GM12878 (cell line): ENCODE measurements around the gene SLC4A1. TPM values are rescaled to one million over a fixed set of nuclear protein-coding genes. Genes with fewer than 3 reads are reported as not detected.

Experiments
- ATAC-seq: fragments of 200-7000 bp; cut with Tn5 transposase; 3 replicates; pipeline ENCODE4 v1.9.1; 2020; ENCODE audit warnings: mild to moderate bottlenecking, moderate library complexity
- BruUV-seq: library from RNA; stranded (reverse); fragments of 400-500 nt; replicated peaks from 2 replicates; lab custom pipeline; 2021; lab: Mats Ljungman, UMichigan
- CTCF ChIA-PET: fragments of 300-600 bp; sonication (Branson Sonifier 250); formaldehyde crosslinking; extraction: SDS; loops from one replicate; lab custom pipeline; 2021; ENCODE audit warnings: inconsistent platforms; lab: Yijun Ruan, JAX
- POLR2A ChIA-PET: fragments of 350-600 bp; formaldehyde crosslinking; extraction: SDS; loops from one replicate; lab custom pipeline; 2021; ENCODE audit warnings: inconsistent platforms; lab: Charles Lee
- RAD21 ChIA-PET: fragments of 300-600 bp; sonication (Branson Sonifier 250); formaldehyde crosslinking; loops from one replicate; lab custom pipeline; 2023; ENCODE audit warnings: antibody characterized with exemption; ENCODE audit not compliant: unreplicated experiment; lab: Charles Lee
- SMC1A ChIA-PET: fragments of 300-600 bp; sonication (Branson Sonifier 250); formaldehyde crosslinking; loops from one replicate; lab custom pipeline; 2023; ENCODE audit not compliant: unreplicated experiment, uncharacterized antibody; lab: Charles Lee
- DNase-seq: peaks from one replicate; pipeline ENCODE4 v3.0.0-alpha.2; 2011; ENCODE audit warnings: low read depth, low spot score
- FAIRE-seq: peaks from 3 replicates; lab custom pipeline; 2011; peaks lifted over from hg19 to GRCh38; lab: Jason Lieb, UNC
- H2AFZ ChIP-seq: 2 replicates; pipeline ENCODE4 v1.6.0; 2011; ENCODE audit warnings: low read depth, low read length, control low read depth; ENCODE audit not compliant: control insufficient read depth
- H3K27ac ChIP-seq: 2 replicates; pipeline ENCODE4 v1.5.1; 2011; ENCODE audit warnings: control low read depth; ENCODE audit not compliant: control insufficient read depth, insufficient read depth
- H3K27me3 ChIP-seq, 2 experiments: replicated peaks in 1 of 2; 2 replicates each; pipeline versions ENCODE4 v1.6.0 to v1.6.1; 2011; ENCODE audit warnings: low read length in 1 of 2; ENCODE audit not compliant: control insufficient read depth in 2 of 2, insufficient read depth in 2 of 2
- H3K36me3 ChIP-seq, 2 experiments: 2 replicates each; pipeline ENCODE4 v1.5.1; 2011; ENCODE audit warnings: low read length in 1 of 2; ENCODE audit not compliant: control insufficient read depth in 2 of 2, insufficient read depth in 2 of 2
- H3K4me1 ChIP-seq: 2 replicates; pipeline ENCODE4 v1.6.1; 2011; ENCODE audit warnings: mild to moderate bottlenecking, low read length, moderate library complexity, mixed read lengths; ENCODE audit not compliant: control insufficient read depth, insufficient read depth
- H3K4me2 ChIP-seq: 2 replicates; pipeline ENCODE4 v1.6.0; 2011; ENCODE audit warnings: control low read depth; ENCODE audit not compliant: control insufficient read depth, insufficient read depth
- H3K4me3 ChIP-seq: fragments of 200-600 bp; sonication (generic); 2 replicates; pipeline ENCODE4 v1.5.1; 2016
- H3K79me2 ChIP-seq: 2 replicates; pipeline ENCODE4 v1.6.0; 2011; ENCODE audit warnings: low read length; ENCODE audit not compliant: control insufficient read depth, insufficient read depth
- H3K9ac ChIP-seq: 2 replicates; pipeline ENCODE4 v1.8.0; 2011; ENCODE audit warnings: low read length, control low read depth, mixed read lengths; ENCODE audit not compliant: control insufficient read depth, insufficient read depth
- H3K9me3 ChIP-seq: replicated peaks from 3 replicates; pipeline ENCODE4 v1.5.1; 2011; ENCODE audit warnings: mild to moderate bottlenecking, low read length; ENCODE audit not compliant: control insufficient read depth, insufficient read depth
- H4K20me1 ChIP-seq: 2 replicates; pipeline ENCODE4 v1.6.0; 2011; ENCODE audit not compliant: control insufficient read depth, insufficient read depth
- CBFB ChIP-seq: IDR thresholded peaks from 2 replicates; pipeline ENCODE4 v1.6.1; 2016; ENCODE audit warnings: antibody characterized with exemption, low read depth
- EP300 ChIP-seq, 2 experiments: fragments of 150-350 bp in 1 of 2; IDR thresholded peaks; 2 replicates each; pipeline ENCODE4 v1.6.1; 2011 to 2012; ENCODE audit warnings: low read depth in 2 of 2, low read length in 2 of 2, borderline replicate concordance in 1 of 2, improper control_type of control experiment in 1 of 2, inconsistent platforms in 1 of 2; ENCODE audit not compliant: control insufficient read depth in 1 of 2
- HDGF ChIP-seq: fragments of 450-650 bp; IDR thresholded peaks from 2 replicates; pipeline ENCODE4 v1.6.1; 2016; ENCODE audit warnings: antibody characterized with exemption
- RFX5 ChIP-seq: IDR thresholded peaks from 2 replicates; pipeline ENCODE4 v1.6.1; 2011; ENCODE audit warnings: low read depth, low read length, improper control_type of control experiment
- SIN3A ChIP-seq: IDR thresholded peaks from 2 replicates; pipeline ENCODE4 v1.6.1; 2012; ENCODE audit warnings: low read depth, low read length, improper control_type of control experiment
- TBL1XR1 ChIP-seq: IDR thresholded peaks from 2 replicates; pipeline ENCODE4 v1.6.1; 2012; ENCODE audit warnings: low read depth, low read length, improper control_type of control experiment
- ZNF217 ChIP-seq: fragments of 450-650 bp; IDR thresholded peaks from 2 replicates; pipeline ENCODE4 v1.6.1; 2017; ENCODE audit warnings: antibody characterized with exemption, mild to moderate bottlenecking
- WGBS: methylation state at CpG from one replicate; pipeline ENCODE4 v1.1.6; 2016; ENCODE audit warnings: low lambda C conversion rate; ENCODE audit not compliant: insufficient replicate concordance, insufficient coverage; ENCODE audit errors: missing lambda C conversion rate; 5-methylcytosine and 5-hydroxymethylcytosine counted together
- in situ Hi-C: fragments of 300-500 bp; cut with MboI; formaldehyde crosslinking; loops from 9 replicates; pipeline ENCODE4 v1.14.3; 2018; ENCODE audit warnings: mixed read lengths
- intact Hi-C: fragments of 100-400 bp; cut with micrococcal nuclease; formaldehyde crosslinking; loops from one replicate; pipeline ENCODE4 v1.14.2; 2022; ENCODE audit not compliant: unreplicated experiment
- polyA plus RNA-seq, 11 experiments: library from polyadenylated mRNA; depleted of rRNA in 4 of 11; unstranded in 6 of 11; stranded (reverse) in 5 of 11; fragments of >200 nt; fragmentation: Nextera tagmentation in 4 of 11; fragmentation: Illumina TruSeq in 1 of 11; extraction: Ambion mirVana in 4 of 11; extraction: Trizol in 1 of 11; gene quantifications; 1 replicate in 1 of 11; 2 replicates in 10 of 11; pipeline versions ENCODE4 v1.2.1 to v1.2.3, GENCODE V29; 2011 to 2016; ENCODE audit warnings: inconsistent platforms in 2 of 11, missing spikeins in 2 of 11, low read depth in 1 of 11
- total RNA-seq, 4 experiments: library from RNA; depleted of rRNA in 3 of 4; stranded (reverse); fragments of >200 nt in 3 of 4; fragmentation: Illumina TruSeq in 1 of 4; extraction: Trizol in 1 of 4; gene quantifications; 2 replicates each; pipeline versions ENCODE4 v1.2.1 to v1.2.3, GENCODE V29; 2013 to 2021
- TF ChIP-seq, protein P1 (sequence below): fragments of 450-650 bp; IDR thresholded peaks from 2 replicates; pipeline ENCODE4 v1.6.1; 2016; ENCODE audit warnings: mild to moderate bottlenecking
- TF ChIP-seq, protein P2 (sequence below): IDR thresholded peaks from 2 replicates; pipeline ENCODE4 v1.6.1; 2012; ENCODE audit warnings: low read depth, low read length, improper control_type of control experiment
- TF ChIP-seq, protein P3 (sequence below): fragments of 450-650 bp; IDR thresholded peaks from 2 replicates; pipeline ENCODE4 v1.6.1; 2016; ENCODE audit warnings: mild to moderate bottlenecking, moderate library complexity, borderline replicate concordance

Gene SLC4A1
- total and polyA plus RNA-seq, 10 of the 15 experiments (the other 5 are each of a cell fraction or from before 2014, with no cell fraction given), result 0.03 TPM; not detected in 9

DNA sequence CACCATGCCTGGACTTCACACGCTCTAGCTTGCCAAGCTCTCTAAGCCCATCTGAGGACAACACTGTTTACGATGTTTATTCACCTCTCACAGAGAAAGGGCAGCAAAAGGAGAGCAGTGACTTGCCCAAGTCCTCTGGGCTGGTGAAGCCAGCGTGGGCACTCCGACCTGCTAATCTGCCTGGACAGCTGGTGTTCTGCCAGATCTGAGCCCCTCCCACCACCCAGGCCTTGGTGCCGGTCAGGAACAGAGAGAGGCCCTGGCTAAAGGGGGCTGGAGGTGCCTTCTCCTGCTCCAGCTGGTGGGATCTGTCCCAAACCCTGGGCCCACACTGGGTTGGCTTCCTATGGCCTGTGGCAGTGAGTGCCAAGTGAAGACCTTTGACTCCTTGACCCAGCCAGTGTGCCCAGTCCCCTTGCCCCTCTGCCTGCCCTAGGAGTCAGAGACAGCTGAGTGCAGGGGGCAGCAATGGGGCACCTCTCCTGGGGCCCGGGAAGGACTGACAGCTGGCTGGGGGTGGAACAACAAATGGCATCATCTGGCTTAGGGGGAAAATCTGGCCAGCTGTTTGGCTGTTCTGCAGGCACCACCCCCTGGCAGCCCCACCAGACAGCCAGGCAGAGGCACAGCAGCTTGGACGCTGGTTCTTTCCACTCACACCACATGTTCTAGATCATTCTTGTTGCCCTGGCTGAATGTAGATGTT lies 1.8 kb upstream of the SLC4A1 start:
- Histone ChIP-seq H3K27ac (no peak overlapping the region), H4K20me1 (no peaks in the 10 kb centered on the region), H3K4me1 (no peaks in the 10 kb centered on the region), H3K9ac (no peak overlapping the region), H3K79me2 (no peaks in the 10 kb centered on the region), H3K9me3 (no peaks in the 10 kb centered on the region), H3K4me3 (no peak overlapping the region), H3K27me3 (no peaks in the 10 kb centered on the region), H3K36me3 (no peaks in the 10 kb centered on the region), H3K4me2 (no peak overlapping the region), H2AFZ (no peak overlapping the region)
- ChIA-PET POLR2A (interaction anchor here (0.5 kb wide), 1 partner anchor 123 kb away, joined by 4 read pairs; no protein-coding TSS in a partner anchor), SMC1A (interaction anchor here (0.8 kb wide), 1 partner anchor 48 kb away, joined by 3 read pairs; no protein-coding TSS in a partner anchor), CTCF (interaction anchor here (1.0 kb wide), 1 partner anchor 55 kb away, joined by 3 read pairs; no protein-coding TSS in a partner anchor), RAD21 (no interaction called here)
- no peak for DNase-seq
- intact Hi-C loops (no loop called here), in situ Hi-C loops (no loop called here)
- no peak for FAIRE-seq
- ATAC-seq, result no peak
- TF ChIP-seq HDGF, result no peak
- no peak for TF ChIP-seq RFX5
- TF ChIP-seq, protein P1, sequence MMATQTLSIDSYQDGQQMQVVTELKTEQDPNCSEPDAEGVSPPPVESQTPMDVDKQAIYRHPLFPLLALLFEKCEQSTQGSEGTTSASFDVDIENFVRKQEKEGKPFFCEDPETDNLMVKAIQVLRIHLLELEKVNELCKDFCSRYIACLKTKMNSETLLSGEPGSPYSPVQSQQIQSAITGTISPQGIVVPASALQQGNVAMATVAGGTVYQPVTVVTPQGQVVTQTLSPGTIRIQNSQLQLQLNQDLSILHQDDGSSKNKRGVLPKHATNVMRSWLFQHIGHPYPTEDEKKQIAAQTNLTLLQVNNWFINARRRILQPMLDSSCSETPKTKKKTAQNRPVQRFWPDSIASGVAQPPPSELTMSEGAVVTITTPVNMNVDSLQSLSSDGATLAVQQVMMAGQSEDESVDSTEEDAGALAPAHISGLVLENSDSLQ, result no peak
- TF ChIP-seq TBL1XR1, result no peak
- no peak for TF ChIP-seq SIN3A
- TF ChIP-seq EP300 (IDR thresholded peaks at IDR 0.05; ENCODE audit: borderline replicate concordance in 1 of 2, control insufficient read depth in 1 of 2, low read depth in 2 of 2, low read length in 2 of 2), result no peak
- TF ChIP-seq, protein P2, sequence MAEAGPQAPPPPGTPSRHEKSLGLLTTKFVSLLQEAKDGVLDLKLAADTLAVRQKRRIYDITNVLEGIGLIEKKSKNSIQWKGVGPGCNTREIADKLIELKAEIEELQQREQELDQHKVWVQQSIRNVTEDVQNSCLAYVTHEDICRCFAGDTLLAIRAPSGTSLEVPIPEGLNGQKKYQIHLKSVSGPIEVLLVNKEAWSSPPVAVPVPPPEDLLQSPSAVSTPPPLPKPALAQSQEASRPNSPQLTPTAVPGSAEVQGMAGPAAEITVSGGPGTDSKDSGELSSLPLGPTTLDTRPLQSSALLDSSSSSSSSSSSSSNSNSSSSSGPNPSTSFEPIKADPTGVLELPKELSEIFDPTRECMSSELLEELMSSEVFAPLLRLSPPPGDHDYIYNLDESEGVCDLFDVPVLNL, result no peak
- TF ChIP-seq CBFB, result no peak
- TF ChIP-seq, protein P3, sequence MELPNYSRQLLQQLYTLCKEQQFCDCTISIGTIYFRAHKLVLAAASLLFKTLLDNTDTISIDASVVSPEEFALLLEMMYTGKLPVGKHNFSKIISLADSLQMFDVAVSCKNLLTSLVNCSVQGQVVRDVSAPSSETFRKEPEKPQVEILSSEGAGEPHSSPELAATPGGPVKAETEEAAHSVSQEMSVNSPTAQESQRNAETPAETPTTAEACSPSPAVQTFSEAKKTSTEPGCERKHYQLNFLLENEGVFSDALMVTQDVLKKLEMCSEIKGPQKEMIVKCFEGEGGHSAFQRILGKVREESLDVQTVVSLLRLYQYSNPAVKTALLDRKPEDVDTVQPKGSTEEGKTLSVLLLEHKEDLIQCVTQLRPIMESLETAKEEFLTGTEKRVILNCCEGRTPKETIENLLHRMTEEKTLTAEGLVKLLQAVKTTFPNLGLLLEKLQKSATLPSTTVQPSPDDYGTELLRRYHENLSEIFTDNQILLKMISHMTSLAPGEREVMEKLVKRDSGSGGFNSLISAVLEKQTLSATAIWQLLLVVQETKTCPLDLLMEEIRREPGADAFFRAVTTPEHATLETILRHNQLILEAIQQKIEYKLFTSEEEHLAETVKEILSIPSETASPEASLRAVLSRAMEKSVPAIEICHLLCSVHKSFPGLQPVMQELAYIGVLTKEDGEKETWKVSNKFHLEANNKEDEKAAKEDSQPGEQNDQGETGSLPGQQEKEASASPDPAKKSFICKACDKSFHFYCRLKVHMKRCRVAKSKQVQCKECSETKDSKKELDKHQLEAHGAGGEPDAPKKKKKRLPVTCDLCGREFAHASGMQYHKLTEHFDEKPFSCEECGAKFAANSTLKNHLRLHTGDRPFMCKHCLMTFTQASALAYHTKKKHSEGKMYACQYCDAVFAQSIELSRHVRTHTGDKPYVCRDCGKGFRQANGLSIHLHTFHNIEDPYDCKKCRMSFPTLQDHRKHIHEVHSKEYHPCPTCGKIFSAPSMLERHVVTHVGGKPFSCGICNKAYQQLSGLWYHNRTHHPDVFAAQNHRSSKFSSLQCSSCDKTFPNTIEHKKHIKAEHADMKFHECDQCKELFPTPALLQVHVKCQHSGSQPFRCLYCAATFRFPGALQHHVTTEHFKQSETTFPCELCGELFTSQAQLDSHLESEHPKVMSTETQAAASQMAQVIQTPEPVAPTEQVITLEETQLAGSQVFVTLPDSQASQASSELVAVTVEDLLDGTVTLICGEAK, result no peak
- TF ChIP-seq ZNF217, result no peak
- no TSS peak for BruUV-seq
- 26% methylated on average over 7 of the region's 7 CpGs for WGBS
